Thyroid gland (tissue), 4 donors: ENCODE data around the gene ADAMTS1.

Experiments used
- POLR2A ChIP-seq, 2 donors: fragments of 450-650 bp; IDR thresholded peaks; one replicate each; pipeline ENCODE4 v1.6.1; 2017; ENCODE audit warnings: antibody characterized with exemption in 2 of 2, mild to moderate bottlenecking in 2 of 2, moderate library complexity in 1 of 2
- TF ChIP-seq, protein P1 (sequence below), 6 experiments: fragments of 200-600 bp in 3 of 6; fragments of 450-650 bp in 3 of 6; sonication (generic) in 3 of 6; IDR thresholded peaks; one replicate each; pipeline ENCODE4 v1.5.1; 2016 to 2019; ENCODE audit warnings: antibody characterized with exemption in 6 of 6, mild to moderate bottlenecking in 2 of 6, inconsistent platforms in 1 of 6, moderate library complexity in 1 of 6

DNA sequence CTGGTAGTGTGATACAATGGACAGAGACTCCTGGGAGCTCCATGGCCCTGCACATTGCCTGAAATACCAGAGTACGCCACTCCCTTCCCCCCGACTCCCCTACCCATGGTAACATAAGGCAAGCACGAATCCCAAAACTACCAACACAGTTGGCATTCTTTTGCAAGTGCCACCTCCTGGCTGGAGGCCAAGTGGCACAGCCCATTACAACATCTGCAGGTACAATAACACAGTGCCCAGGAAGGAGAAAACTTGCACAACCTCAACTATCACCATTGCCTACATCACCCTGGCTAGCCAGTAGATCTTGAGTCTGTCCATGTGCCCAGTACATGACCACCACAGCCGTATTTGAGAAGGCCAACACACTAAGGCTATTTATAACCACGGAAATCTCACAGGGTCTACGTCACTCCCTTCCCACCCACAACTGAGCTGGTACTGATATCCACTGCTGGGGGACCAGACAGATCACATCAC, 11.7 kb downstream of the ADAMTS1 start:
- TF ChIP-seq, protein P1, sequence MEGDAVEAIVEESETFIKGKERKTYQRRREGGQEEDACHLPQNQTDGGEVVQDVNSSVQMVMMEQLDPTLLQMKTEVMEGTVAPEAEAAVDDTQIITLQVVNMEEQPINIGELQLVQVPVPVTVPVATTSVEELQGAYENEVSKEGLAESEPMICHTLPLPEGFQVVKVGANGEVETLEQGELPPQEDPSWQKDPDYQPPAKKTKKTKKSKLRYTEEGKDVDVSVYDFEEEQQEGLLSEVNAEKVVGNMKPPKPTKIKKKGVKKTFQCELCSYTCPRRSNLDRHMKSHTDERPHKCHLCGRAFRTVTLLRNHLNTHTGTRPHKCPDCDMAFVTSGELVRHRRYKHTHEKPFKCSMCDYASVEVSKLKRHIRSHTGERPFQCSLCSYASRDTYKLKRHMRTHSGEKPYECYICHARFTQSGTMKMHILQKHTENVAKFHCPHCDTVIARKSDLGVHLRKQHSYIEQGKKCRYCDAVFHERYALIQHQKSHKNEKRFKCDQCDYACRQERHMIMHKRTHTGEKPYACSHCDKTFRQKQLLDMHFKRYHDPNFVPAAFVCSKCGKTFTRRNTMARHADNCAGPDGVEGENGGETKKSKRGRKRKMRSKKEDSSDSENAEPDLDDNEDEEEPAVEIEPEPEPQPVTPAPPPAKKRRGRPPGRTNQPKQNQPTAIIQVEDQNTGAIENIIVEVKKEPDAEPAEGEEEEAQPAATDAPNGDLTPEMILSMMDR (IDR thresholded peaks at IDR 0.05): no peak
- TF ChIP-seq POLR2A (IDR thresholded peaks at IDR 0.05): no peak
